HG03571 (cell line): ENCODE measurements around the gene COX5B.

ENCODE experiments used
- ATAC-seq: cut with Tn5 transposase; IDR thresholded peaks from one replicate; pipeline ENCODE4 v1.9.1; 2021; ENCODE audit not compliant: unreplicated experiment

COX5B gene

GRCh38 chr2:97653874-97654273 lies 8.0 kb downstream of the COX5B start:
- ATAC-seq, result no peak

GRCh38 chr2:97654309-97654708 lies 8.4 kb downstream of the COX5B start:
- ATAC-seq, result no peak

DNA sequence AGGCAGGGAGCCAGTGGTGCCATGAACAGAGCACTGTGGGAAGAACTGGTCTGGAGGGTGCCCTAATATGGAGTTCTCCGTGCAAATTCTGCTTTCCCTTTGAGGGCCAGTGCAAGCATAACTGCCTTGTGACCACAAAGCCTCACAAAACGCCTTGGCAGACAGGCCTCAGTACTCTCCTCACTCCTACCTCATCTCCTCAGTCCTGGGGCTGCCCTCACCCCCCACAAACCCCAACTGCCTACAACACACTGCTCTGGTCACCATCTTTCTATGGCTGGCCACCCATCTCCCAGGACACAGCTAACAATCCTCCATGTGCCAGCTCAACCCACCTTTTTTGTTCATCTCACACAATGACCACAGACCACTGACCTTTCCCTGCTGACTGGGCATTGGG lies 8.9 kb downstream of the COX5B start:
- ATAC-seq, result no peak

- no peak for ATAC-seq
Observed at GRCh38 chr2:97656129-97656755, 10.4 kb downstream of the COX5B start.

DNA sequence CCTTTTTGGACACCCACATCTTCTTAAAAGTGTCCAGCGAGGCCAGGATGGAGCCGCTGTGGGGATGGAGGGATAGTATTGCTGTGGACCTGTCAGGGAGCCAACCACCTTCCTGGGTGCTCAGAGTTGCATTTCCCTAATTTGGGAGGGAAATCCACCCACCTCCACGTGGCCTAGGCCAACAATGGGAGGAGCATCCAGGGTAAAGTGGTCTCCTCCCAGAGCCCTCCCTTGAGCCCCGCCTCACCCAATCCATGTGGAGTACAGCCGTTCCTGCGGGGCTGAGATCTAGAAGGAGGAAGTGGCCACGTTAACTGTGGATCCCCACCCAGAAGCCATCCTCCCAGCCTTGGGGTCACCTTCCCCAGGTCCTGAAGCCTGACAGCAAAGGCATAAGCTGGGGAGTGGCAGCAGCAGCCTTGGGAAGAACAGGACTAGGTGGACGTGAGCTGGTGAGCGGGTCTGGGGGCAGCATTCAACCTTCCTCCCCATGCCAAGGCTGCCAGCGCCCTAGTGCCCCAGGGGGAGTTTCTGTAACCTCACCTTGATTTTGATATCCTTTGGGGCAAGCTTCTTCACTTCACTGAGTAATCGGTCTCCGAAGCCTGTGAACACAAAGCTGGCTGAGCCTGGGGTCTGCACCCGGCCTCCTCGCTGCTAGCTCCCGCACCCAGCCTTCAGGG lies 11.2 kb downstream of the COX5B start:
- no peak for ATAC-seq

DNA sequence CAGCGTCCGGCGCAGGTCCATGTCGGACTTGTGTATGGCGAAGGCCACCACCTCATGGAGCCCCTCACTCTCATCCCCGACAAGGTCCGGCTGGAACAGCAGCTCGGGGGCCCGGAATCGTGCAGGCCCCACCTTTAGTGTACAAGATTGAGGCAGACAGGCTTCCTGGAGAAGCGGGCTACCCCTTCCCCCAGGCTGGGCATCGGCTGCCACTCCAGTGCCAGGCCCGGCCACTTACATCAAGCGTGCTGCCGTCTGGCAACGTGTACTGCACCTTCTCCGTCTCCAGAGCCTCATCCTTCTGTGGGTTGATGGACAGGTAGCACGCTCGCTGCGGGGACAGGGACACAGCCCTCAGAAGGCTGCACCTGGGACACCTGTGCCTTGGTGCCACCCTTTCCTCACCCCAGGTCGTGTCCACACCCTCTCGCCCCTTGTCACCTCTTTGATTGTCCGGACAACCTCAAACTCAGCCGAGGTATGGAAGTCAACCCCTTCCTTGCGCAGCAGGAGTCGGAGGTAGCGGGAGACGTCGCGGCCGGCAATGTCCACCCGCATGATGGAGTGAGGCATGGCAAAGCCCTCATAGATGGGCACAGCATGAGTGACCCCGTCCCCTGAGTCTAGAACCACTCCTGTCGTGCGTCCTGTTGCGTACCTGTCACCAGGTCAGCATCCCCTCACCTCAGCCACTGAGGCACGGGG lies 12.3 kb downstream of the COX5B start:
- no peak for ATAC-seq

GRCh38 chr2:97658691-97659157 lies 12.9 kb downstream of the COX5B start:
- no peak for ATAC-seq

GRCh38 chr2:97659256-97660043 lies 13.6 kb downstream of the COX5B start:
- ATAC-seq, result no peak

DNA sequence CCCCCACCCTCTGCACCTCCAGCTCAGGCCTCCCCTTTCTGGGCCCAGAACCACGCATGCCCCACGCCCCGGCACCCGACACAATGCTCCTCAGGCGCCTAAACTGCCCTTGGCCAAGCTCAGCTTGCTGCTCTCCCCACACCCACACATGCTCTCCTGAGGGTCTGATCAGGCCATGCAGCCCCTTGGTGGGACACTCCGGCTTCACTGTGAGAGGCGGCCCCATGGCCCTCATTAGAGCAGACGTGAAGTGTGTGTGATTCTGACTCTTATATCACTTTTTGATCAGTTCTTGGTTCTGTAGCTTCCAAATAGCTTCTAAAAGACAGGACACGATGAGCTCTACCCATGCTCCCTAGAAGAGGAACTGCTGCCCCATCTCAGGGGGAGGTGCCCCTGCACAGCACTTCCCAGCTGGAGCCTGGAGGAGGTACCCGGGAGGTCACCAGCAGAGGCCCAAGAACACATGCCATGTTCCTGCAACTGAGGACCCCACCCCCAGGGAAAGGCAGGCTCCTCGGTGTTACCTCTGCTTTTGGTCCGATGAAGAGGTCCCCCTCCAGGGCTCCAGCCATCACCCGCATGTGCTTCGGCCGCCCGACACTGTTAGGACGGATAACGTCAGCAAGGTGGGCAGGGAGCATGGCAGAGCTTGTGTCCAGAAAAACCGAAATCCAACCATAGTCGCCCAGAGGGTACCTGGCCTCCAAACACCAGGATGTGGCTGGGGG lies 14.3 kb downstream of the COX5B start:
- ATAC-seq, result no peak

- ATAC-seq, result no peak
Observed at GRCh38 chr2:97660775-97661389, 15.0 kb downstream of the COX5B start.

GRCh38 chr2:97661927-97662326 lies 16.1 kb downstream of the COX5B start:
- no peak for ATAC-seq

DNA sequence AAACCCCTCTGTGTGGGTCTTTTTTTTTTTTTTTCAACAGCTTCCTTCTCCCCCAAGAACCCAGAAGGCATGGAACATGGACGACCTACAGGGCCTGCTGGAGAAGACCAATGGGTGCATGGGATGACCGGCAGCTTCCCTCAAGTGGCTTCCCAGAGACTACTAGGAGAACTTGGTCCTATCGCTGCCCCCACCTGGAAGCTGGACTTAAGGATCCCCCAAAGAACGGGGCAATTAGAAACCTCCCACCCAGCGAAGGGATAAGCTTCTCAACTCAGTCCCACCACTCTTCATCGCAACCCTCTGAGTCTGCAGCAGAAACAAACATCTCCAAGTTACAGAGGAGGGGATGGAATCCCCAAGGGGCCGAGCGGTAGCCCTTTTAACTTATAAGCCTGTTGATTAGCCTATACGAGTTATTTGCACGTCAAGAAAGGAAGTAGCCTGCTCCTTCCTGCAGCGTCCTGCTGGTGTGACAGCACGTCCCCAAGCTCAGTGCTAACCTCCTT lies 16.6 kb downstream of the COX5B start:
- ATAC-seq, result no peak

DNA sequence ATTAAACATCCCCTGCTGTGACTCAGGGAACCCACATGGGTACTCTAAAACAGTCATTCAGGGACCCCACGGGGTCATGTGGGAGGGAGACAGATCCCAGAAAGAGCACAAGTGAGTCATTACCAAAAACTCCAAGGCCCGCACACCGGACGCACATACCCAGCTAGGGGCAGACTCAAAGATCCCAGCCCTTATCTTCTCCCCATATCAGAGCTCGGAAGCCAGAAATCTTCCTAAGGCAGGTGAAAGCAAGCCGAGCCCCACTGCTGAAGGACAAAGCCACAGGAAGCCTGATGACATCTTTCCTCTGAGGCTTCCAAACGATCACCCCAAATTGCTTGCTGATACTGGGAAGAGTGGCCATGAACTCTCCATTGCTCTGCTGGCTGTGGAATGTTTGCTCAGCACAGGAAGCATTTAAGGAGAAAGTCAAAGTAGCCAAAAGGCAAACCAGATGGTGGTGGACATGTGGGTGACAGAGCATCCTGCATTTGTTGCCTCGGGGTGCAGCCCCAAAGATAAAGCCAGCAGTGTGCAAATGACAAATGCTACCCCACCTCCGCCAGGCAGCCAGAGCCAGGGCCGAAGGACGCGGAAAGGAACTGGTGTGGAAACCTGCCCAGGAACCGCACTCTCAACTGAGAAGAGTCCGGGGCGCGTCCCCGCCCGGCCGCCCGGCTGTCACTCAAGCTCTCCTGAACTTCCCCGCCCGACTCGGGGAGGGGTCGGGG lies 17.2 kb downstream of the COX5B start:
- peak; percentile 38 for ATAC-seq

GRCh38 chr2:97663626-97663961 lies 17.7 kb downstream of the COX5B start:
- ATAC-seq, result no peak

- peak; percentile 86 for ATAC-seq
Observed at GRCh38 chr2:97663962-97664635, 18.2 kb downstream of the COX5B start, which contains the start of gene ACTR1B. Gene ACTR1B, minus strand, starts transcription at chr2:97664044. Its CDS starts 154 bp downstream, at chr2:97663890.

- ATAC-seq, result no peak
Observed at GRCh38 chr2:97664636-97664970, 18.7 kb downstream of the COX5B start.

- ATAC-seq, result no peak
Observed at GRCh38 chr2:97669448-97669847, 23.6 kb downstream of the COX5B start, which contains the start of gene C2orf92. Gene C2orf92, plus strand, starts transcription at chr2:97669713. Its CDS starts 76 bp downstream, at chr2:97669789.

GRCh38 chr2:97670471-97670870 lies 24.6 kb downstream of the COX5B start:
- no peak for ATAC-seq

DNA sequence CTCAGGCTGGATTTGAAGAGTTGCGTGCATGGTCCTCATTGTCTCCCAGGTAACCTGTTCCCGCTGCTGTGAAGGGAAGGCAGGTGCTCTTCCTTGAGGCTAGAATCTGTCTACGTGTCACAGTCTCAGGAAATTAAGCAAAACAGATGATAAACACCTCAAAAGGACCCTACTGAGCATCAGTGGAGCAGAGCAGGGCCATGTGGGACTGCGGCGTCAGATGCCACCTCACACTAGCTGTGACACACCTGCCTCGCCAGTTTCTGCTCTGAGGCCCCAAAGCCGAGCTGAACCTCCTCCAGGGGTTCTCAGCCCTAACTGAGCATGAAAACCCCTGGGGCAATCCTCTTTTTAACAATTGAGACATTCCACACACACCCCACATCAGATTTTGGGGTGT lies 25.7 kb downstream of the COX5B start:
- ATAC-seq, result no peak
